ENCODE measurements around the gene GABBR2.

DNA sequence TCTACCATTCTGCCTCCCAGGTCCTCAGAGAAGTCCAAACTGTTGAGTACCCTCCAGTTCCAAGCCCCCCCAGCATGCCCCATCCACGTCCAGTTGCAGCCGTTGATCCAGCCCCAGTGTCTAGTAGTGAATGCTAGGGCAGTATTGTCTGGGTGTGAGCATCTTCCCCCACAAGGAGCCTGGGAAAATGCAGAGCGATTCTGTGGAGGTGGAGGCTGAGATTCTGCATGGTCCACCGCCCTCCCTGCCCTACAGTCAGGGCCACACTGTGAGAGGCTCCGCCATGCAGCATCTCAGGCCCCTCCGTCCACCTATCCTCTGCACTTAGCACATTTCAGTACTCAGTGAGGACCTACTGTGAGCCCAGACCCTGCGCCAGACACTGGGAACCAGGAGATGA is 135.9 kb downstream of the GABBR2 start:
- TF ChIP-seq, protein P1, sequence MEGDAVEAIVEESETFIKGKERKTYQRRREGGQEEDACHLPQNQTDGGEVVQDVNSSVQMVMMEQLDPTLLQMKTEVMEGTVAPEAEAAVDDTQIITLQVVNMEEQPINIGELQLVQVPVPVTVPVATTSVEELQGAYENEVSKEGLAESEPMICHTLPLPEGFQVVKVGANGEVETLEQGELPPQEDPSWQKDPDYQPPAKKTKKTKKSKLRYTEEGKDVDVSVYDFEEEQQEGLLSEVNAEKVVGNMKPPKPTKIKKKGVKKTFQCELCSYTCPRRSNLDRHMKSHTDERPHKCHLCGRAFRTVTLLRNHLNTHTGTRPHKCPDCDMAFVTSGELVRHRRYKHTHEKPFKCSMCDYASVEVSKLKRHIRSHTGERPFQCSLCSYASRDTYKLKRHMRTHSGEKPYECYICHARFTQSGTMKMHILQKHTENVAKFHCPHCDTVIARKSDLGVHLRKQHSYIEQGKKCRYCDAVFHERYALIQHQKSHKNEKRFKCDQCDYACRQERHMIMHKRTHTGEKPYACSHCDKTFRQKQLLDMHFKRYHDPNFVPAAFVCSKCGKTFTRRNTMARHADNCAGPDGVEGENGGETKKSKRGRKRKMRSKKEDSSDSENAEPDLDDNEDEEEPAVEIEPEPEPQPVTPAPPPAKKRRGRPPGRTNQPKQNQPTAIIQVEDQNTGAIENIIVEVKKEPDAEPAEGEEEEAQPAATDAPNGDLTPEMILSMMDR (IDR thresholded peaks at IDR 0.05), result no peak
- TF ChIP-seq POLR2A (IDR thresholded peaks at IDR 0.05) (no peak), POLR2AphosphoS5 (IDR thresholded peaks at IDR 0.05) (no peak), EP300 (IDR thresholded peaks at IDR 0.05) (no peak)

Measured in suprapubic skin (tissue), 4 donors.